Osteoblast (primary cell): ENCODE data around the gene MPND. TPM values are rescaled to one million over a fixed set of nuclear protein-coding genes. Genes with fewer than 3 reads are reported as not detected.

Experiments
- DNase-seq: peaks from one replicate; pipeline ENCODE4 v3.0.0; 2011; ENCODE audit warnings: low spot score, mixed read lengths; ENCODE audit not compliant: insufficient read length; ENCODE audit errors: missing footprints
- H2AFZ ChIP-seq: 2 replicates; pipeline ENCODE4 v1.6.0; 2011; ENCODE audit warnings: mild to moderate bottlenecking, low read length
- H3K27ac ChIP-seq: 2 replicates; pipeline ENCODE4 v1.5.1; 2011; ENCODE audit warnings: mild to moderate bottlenecking, low read depth, low read length, moderate library complexity
- H3K27me3 ChIP-seq: 2 replicates; pipeline ENCODE4 v1.6.0; 2012; ENCODE audit warnings: mild to moderate bottlenecking, control low read depth, inconsistent platforms, low read length, moderate library complexity; ENCODE audit not compliant: insufficient read depth
- H3K36me3 ChIP-seq: 2 replicates; pipeline ENCODE4 v1.5.1; 2011; ENCODE audit warnings: mild to moderate bottlenecking, low read length, control low read depth, moderate library complexity; ENCODE audit not compliant: insufficient read depth
- H3K4me1 ChIP-seq: 2 replicates; pipeline ENCODE4 v1.5.1; 2011; ENCODE audit warnings: mild to moderate bottlenecking, low read length, control low read depth, moderate library complexity; ENCODE audit not compliant: insufficient read depth
- H3K4me2 ChIP-seq: 2 replicates; pipeline ENCODE4 v1.6.0; 2011; ENCODE audit warnings: mild to moderate bottlenecking, low read length; ENCODE audit not compliant: insufficient read depth
- H3K4me3 ChIP-seq: fragments of 200-600 bp; sonication (generic); 3 replicates; pipeline ENCODE4 v1.5.1; 2012; ENCODE audit warnings: mild to moderate bottlenecking, low read length, inconsistent platforms; ENCODE audit not compliant: insufficient read depth
- H3K79me2 ChIP-seq: 2 replicates; pipeline ENCODE4 v1.6.0; 2012; ENCODE audit warnings: mild to moderate bottlenecking, low read length, control low read depth, inconsistent platforms; ENCODE audit not compliant: insufficient read depth
- H3K9me3 ChIP-seq: 2 replicates; pipeline ENCODE4 v1.5.1; 2011; ENCODE audit warnings: low read depth, low read length, control low read depth
- H4K20me1 ChIP-seq: 2 replicates; pipeline ENCODE4 v1.6.0; 2012; ENCODE audit warnings: mild to moderate bottlenecking, low read length, control low read depth; ENCODE audit not compliant: insufficient read depth
- total RNA-seq: library from RNA; depleted of rRNA; stranded (reverse); fragments of >200 nt; gene quantifications from 2 replicates; pipeline ENCODE4 v1.2.3, GENCODE V29; 2012
- TF ChIP-seq, protein P1 (sequence below): IDR thresholded peaks from 2 replicates; pipeline ENCODE4 v1.5.1; 2011; ENCODE audit warnings: mild to moderate bottlenecking, low read depth, low read length, moderate library complexity; ENCODE audit errors: extremely low read depth

The MPND gene
- total RNA-seq, 1 donor: 6.9 TPM

DNA sequence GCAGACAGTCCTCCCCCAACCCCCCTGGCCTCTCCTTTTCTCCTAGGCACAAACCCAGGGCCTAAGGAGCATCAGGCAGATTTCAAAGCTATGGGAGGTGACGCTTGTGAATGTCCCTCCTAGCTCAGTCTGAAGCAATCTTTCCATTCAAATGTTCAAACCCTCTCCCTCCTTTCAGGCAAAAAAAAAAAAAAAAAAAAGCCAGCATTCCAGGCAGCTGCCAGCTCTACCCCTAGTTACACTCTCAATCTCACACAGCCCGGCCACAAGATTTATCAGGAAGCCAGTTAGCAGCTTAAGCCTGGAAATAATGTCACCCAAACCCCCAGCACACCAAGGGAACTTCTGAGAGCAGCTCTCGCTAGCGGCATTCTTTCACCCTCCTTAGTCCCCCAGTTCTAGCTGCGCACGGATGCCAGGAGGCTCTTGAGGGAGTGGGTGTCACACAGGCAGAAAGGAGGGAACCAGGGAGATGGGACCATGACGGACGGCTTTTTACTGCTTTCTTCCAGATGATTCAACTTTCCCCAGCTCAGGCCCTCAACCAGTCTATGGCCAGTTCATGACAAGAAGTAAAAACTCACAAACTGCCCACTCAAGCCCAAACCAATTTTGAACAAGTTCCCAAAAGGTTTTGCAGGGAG, 50.7 kb downstream of the MPND start:
- H3K4me1 ChIP-seq: peaks cover 64% of the 10 kb centered on the region
- peak overlapping the region; percentile 67 for H3K27ac ChIP-seq
- TF ChIP-seq, protein P1, sequence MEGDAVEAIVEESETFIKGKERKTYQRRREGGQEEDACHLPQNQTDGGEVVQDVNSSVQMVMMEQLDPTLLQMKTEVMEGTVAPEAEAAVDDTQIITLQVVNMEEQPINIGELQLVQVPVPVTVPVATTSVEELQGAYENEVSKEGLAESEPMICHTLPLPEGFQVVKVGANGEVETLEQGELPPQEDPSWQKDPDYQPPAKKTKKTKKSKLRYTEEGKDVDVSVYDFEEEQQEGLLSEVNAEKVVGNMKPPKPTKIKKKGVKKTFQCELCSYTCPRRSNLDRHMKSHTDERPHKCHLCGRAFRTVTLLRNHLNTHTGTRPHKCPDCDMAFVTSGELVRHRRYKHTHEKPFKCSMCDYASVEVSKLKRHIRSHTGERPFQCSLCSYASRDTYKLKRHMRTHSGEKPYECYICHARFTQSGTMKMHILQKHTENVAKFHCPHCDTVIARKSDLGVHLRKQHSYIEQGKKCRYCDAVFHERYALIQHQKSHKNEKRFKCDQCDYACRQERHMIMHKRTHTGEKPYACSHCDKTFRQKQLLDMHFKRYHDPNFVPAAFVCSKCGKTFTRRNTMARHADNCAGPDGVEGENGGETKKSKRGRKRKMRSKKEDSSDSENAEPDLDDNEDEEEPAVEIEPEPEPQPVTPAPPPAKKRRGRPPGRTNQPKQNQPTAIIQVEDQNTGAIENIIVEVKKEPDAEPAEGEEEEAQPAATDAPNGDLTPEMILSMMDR: no peak
- no peaks in the 10 kb centered on the region for H3K9me3 ChIP-seq
- H2AFZ ChIP-seq: no peak overlapping the region
- H4K20me1 ChIP-seq: peaks cover 93% of the 10 kb centered on the region
- peaks cover 10% of the 10 kb centered on the region for H3K36me3 ChIP-seq
- peak overlapping the region; percentile 50 for H3K4me2 ChIP-seq
- no peaks in the 10 kb centered on the region for H3K27me3 ChIP-seq
- H3K79me2 ChIP-seq: peaks cover 100% of the 10 kb centered on the region
- DNase-seq: peak; percentile 85
- H3K4me3 ChIP-seq: peak overlapping the region; percentile 15

DNA sequence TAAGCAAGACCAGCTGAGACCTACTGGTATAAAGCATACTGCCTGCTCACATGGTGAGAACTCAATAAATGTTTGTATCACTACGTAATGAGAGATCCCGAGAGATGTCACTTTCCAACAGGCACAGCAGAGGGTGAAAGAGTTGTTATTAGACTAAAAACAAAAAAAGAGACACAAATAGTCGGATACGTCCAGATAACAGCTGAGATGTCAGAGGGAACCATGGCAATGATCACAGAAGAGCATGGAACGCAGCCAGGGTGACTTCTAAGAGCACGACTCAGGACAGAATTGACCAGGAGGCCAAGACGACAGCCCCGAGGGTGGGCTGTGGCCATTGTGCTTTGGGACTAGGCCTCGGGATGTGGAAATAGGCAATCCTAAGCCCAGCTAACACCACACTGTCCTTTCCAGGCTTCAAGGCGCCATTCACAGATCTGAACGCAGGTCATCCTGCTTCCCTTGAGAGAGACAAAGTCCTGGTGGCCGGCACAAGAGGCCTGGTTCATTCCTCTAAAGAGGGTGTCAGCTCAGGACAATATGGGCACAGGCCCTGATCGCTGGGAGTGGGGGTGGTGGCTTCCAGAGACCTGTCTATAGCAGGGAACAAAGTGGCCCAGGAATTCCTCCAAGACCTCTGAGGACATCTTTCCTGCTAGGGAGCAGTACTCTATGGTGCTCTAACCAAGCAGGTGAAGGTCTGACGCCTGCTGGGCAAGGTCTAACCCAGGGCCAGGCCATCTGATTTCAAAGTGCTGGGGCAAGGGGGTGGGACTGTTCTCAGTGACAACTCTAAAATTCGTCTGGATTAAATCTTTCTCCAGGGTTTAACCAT, 53.8 kb downstream of the MPND start:
- peak overlapping the region; percentile 42 for H3K27ac ChIP-seq
- H3K4me1 ChIP-seq: peaks cover 51% of the 10 kb centered on the region
- no peak overlapping the region for H2AFZ ChIP-seq
- peaks cover 7% of the 10 kb centered on the region for H3K36me3 ChIP-seq
- no peaks in the 10 kb centered on the region for H3K27me3 ChIP-seq
- H3K4me2 ChIP-seq: peak overlapping the region; percentile 47
- TF ChIP-seq, protein P1: no peak
- peaks cover 81% of the 10 kb centered on the region for H3K79me2 ChIP-seq
- peak; percentile 69 for DNase-seq
- peak overlapping the region; percentile 15 for H3K4me3 ChIP-seq
- no peaks in the 10 kb centered on the region for H3K9me3 ChIP-seq
- peaks cover 67% of the 10 kb centered on the region for H4K20me1 ChIP-seq

DNA sequence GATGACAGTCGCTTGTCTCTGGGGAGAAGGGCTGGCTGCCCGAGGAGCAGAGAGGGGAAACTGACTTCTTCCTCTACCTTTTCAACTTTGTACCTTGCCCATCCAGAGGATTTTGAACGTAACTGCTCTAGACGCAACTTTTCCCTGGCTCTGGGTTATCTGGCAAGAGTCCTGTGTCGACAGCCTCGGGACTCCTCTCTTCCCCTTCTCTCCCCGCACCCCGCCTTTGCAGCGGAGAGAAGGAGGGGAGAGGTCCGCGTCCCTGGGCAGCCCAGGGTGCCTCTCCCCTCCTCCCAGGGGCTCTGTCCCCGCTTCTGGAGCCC, 56.4 kb downstream of the MPND start:
- Histone ChIP-seq H3K79me2 (peaks cover 78% of the 10 kb centered on the region), H4K20me1 (peaks cover 45% of the 10 kb centered on the region), H3K4me2 (peak overlapping the region; percentile 86), H3K27me3 (no peaks in the 10 kb centered on the region), H3K9me3 (no peaks in the 10 kb centered on the region), H3K36me3 (peaks cover 7% of the 10 kb centered on the region), H3K27ac (peak overlapping the region; percentile 76), H2AFZ (peak overlapping the region; percentile 13), H3K4me3 (peak overlapping the region; percentile 81), H3K4me1 (peaks cover 41% of the 10 kb centered on the region)
- DNase-seq: peak; percentile 88
- TF ChIP-seq, protein P1: no peak
